Activated T-cell treated with anti-CD3 and anti-CD28 coated beads, Interleukin-2, amount 50 U/mL, for 48 hours (primary cell): ENCODE measurements around the gene SIN3A.
"Not testable (repeated sequence)": the region's sequence is repeated elsewhere in the genome, so short reads cannot be mapped to it uniquely, and the experiment has no call there.

Source experiments
- DNase-seq, 2 experiments: peaks; one replicate each; pipeline ENCODE4 v3.0.0-alpha.2; 2020

Gene SIN3A

GRCh38 chr15:75356006-75356405, 95.5 kb downstream of the SIN3A start:
- no peak for DNase-seq

GRCh38 chr15:75355369-75355768, 96.1 kb downstream of the SIN3A start:
- DNase-seq = no peak

- no peak for DNase-seq
Observed at GRCh38 chr15:75354454-75354853, 97.0 kb downstream of the SIN3A start.

GRCh38 chr15:75353604-75354003, 97.9 kb downstream of the SIN3A start:
- no peak for DNase-seq

- no peak for DNase-seq
Observed at GRCh38 chr15:75352186-75353080, 99.1 kb downstream of the SIN3A start.

- DNase-seq = no peak
Observed at GRCh38 chr15:75350601-75351361, 100.7 kb downstream of the SIN3A start.

GRCh38 chr15:75349851-75350588, 101.5 kb downstream of the SIN3A start:
- peak; percentile 75 to 81 for DNase-seq

GRCh38 chr15:75349351-75349669, 102.2 kb downstream of the SIN3A start:
- not testable (repeated sequence) for DNase-seq

GRCh38 chr15:75348562-75349350, 102.7 kb downstream of the SIN3A start:
- DNase-seq = peak in 1 of 2 experiments; percentile 34

GRCh38 chr15:75348034-75348561, 103.4 kb downstream of the SIN3A start:
- no peak for DNase-seq

- peak; percentile 61 to 65 for DNase-seq
Observed at GRCh38 chr15:75347222-75348033, 104.1 kb downstream of the SIN3A start.

GRCh38 chr15:75346796-75347221, 104.7 kb downstream of the SIN3A start, which contains the start of gene NEIL1:
NEIL1 (plus strand) TSS chr15:75347039; CDS start chr15:75348906, 1,867 bp downstream.
- DNase-seq = no peak

GRCh38 chr15:75343953-75344352, 107.5 kb downstream of the SIN3A start:
- DNase-seq = not testable (repeated sequence)

GRCh38 chr15:75342221-75342620, 109.3 kb downstream of the SIN3A start:
- DNase-seq = no peak

GRCh38 chr15:75339531-75340240, 111.8 kb downstream of the SIN3A start:
- no peak for DNase-seq

GRCh38 chr15:75338661-75339240, 112.7 kb downstream of the SIN3A start:
- no peak for DNase-seq

- DNase-seq = peak; percentile 92 to 93
Observed at GRCh38 chr15:75335705-75336355, 115.7 kb downstream of the SIN3A start, which contains the start of gene COMMD4. COMMD4 (plus strand) TSS chr15:75336063; CDS start chr15:75336090, 27 bp downstream.

GRCh38 chr15:75335313-75335704, 116.2 kb downstream of the SIN3A start:
- no peak for DNase-seq
